ENCODE data around the gene HOXA7. TPM values are rescaled to one million over a fixed set of nuclear protein-coding genes. Genes with fewer than 3 reads are reported as not detected.

The HOXA7 gene
- total RNA-seq, 1 experiment from 2014 or later: 0.56 TPM

DNA sequence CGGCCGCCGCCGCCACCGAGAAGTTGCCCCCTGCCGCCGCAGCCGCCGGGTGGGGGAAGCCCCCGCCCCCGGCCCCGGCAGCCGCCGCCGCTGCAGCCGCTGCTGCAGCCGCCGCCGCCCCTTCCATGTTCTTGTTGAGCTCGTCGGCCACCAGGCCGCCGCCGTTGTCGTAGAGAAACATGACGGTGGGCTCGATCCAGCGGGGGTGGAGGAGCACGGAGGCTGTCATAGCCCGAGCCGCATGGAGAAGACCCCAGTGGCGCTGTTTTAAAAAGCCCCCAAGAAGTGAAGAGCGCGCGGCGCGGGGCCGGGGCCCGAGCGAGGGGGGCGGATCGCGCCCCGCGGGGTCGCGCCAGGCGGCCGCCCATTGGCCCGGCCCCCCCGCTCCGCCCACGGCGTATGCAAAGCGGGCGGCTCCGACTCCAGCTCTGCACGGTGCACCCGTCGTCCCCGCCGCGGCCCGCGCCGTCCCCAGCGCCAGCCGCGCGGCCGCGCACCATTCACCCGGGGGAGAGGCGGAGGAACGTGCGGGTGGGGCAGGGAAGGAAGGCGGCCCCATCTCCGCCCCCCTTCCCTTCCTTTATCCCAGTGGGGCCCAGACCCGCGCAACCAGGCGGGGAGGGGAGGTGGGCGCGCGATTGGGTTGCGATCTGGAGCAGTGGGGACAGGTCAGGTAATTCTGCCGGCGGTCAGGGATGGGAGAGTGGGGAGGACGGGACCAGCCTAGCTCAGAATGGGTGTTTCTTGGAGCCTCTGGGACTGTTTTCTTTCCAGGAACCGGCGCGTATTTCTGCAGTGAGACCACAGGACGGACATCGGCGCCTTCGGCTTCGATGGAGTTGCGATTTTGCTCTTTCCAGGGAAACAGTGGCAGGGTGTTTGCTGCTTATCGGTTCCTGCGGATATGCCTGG, 43.6 kb upstream of the HOXA7 start, which contains the start of gene HOXA13:
HOXA13 (minus strand) TSS at position 243 of the 912 bp plus-strand sequence; CDS start at position 229, 14 bp downstream.
- peaks cover 94% of the 10 kb centered on the region for H3K27me3 ChIP-seq (replicated peaks; ENCODE audit: insufficient read depth, low read depth, low read length, poor library complexity)
- H3K36me3 ChIP-seq (ENCODE audit: insufficient read depth, low read length, poor library complexity, severe bottlenecking): no peaks in the 10 kb centered on the region
- H3K4me1 ChIP-seq (ENCODE audit: insufficient read depth, low read length, poor library complexity, severe bottlenecking): no peaks in the 10 kb centered on the region
- BruUV-seq (replicated peaks): no TSS peak
- TF ChIP-seq, protein P1, sequence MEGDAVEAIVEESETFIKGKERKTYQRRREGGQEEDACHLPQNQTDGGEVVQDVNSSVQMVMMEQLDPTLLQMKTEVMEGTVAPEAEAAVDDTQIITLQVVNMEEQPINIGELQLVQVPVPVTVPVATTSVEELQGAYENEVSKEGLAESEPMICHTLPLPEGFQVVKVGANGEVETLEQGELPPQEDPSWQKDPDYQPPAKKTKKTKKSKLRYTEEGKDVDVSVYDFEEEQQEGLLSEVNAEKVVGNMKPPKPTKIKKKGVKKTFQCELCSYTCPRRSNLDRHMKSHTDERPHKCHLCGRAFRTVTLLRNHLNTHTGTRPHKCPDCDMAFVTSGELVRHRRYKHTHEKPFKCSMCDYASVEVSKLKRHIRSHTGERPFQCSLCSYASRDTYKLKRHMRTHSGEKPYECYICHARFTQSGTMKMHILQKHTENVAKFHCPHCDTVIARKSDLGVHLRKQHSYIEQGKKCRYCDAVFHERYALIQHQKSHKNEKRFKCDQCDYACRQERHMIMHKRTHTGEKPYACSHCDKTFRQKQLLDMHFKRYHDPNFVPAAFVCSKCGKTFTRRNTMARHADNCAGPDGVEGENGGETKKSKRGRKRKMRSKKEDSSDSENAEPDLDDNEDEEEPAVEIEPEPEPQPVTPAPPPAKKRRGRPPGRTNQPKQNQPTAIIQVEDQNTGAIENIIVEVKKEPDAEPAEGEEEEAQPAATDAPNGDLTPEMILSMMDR (conservative IDR thresholded peaks at IDR 0.05; ENCODE audit: low read depth, low read length): no peak
- TF ChIP-seq EZH2 (IDR thresholded peaks at IDR 0.05; ENCODE audit: borderline replicate concordance, low read depth, low read length, poor library complexity, severe bottlenecking): peak; percentile 97
- peak; percentile 45 for DNase-seq (ENCODE audit: low spot score)
- H3K4me3 ChIP-seq (ENCODE audit: low read depth, low read length, poor library complexity, severe bottlenecking): peak within 1 kb of the TSS; percentile 29
- no peak within 1 kb of the TSS for H3K27ac ChIP-seq (ENCODE audit: low read depth, low read length, poor library complexity, severe bottlenecking)
- intact Hi-C loops (cut with micrococcal nuclease; ENCODE audit: unreplicated experiment): loop anchor here (5.0 kb wide), 4 partner anchors 377 to 897 kb away; no protein-coding TSS in a partner anchor
- no peaks in the 10 kb centered on the region for H3K9me3 ChIP-seq (ENCODE audit: low read depth, low read length, poor library complexity, severe bottlenecking)
- POLR2A ChIA-PET (ENCODE audit: low non-redundant PET): no interaction called here
- CTCF ChIA-PET: interaction anchor here (0.6 kb wide), 2 partner anchors 743 to 1047 kb away, joined by 4 to 5 read pairs; no protein-coding TSS in a partner anchor

DNA sequence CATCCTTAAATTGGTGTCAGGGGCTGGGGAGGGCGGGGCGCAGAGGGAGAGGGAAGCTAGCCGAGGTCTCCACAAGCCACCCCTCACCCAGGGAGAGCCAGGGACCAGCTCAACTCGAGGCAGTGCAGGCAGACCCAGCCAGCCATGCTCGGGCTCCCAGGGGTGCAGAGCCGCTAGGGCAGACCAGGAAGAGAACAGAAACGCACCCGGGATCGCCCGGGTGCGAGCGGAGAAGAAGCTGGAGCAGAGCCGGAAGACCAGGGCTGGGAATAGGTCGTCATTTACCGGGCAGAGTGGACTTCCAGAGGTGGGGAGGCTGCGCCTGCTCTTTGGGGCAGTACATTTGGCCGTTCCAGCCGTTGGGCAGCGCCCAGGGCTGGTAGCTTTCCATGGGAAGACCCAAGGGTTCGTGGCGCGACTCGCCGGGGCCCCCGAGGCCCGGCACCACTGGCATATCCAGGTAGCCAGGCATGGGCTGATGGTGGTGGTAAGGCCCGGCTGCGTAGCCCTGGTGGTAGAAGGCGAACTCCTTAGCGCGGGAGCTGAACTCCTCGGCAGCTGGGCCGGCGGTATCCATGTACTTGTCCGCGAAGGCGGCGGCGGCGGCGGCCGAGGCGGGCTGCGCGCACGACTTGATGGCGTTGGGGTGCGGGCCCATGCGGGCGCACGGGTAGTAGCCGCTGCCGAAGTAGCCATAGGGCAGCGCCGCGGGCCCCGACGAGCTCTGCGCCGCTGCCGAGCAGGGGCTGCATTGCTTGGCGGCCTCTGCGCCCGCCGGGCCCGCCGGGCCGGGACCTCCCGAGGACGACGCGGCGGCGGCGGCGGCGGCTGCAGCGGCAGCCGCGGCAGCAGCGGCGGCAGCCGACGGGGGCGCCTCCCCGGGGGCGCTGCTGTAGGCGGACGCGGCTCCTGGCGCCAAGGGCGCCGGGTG, 42.7 kb upstream of the HOXA7 start:
- peaks cover 94% of the 10 kb centered on the region for H3K27me3 ChIP-seq (replicated peaks; ENCODE audit: insufficient read depth, low read depth, low read length, poor library complexity)
- no peak overlapping the region for H3K4me3 ChIP-seq (ENCODE audit: low read depth, low read length, poor library complexity, severe bottlenecking)
- no peak overlapping the region for H3K27ac ChIP-seq (ENCODE audit: low read depth, low read length, poor library complexity, severe bottlenecking)
- no peaks in the 10 kb centered on the region for H3K36me3 ChIP-seq (ENCODE audit: insufficient read depth, low read length, poor library complexity, severe bottlenecking)
- H3K4me1 ChIP-seq (ENCODE audit: insufficient read depth, low read length, poor library complexity, severe bottlenecking): no peaks in the 10 kb centered on the region
- BruUV-seq (replicated peaks): no TSS peak
- H3K9me3 ChIP-seq (ENCODE audit: low read depth, low read length, poor library complexity, severe bottlenecking): no peaks in the 10 kb centered on the region
- TF ChIP-seq EZH2 (IDR thresholded peaks at IDR 0.05; ENCODE audit: borderline replicate concordance, low read depth, low read length, poor library complexity, severe bottlenecking): peak; percentile 97
- TF ChIP-seq, protein P1 (conservative IDR thresholded peaks at IDR 0.05; ENCODE audit: low read depth, low read length): no peak
- ChIA-PET POLR2A (ENCODE audit: low non-redundant PET) (no interaction called here), CTCF (interaction anchor here (0.6 kb wide), 1 partner anchor 1429 kb away, joined by 3 read pairs; no protein-coding TSS in a partner anchor)
- intact Hi-C loops (cut with micrococcal nuclease; ENCODE audit: unreplicated experiment): loop anchor here (5.0 kb wide), 3 partner anchors 378 to 898 kb away; no protein-coding TSS in a partner anchor
- no peak for DNase-seq (ENCODE audit: low spot score)

Measured in A673 (cell line).